ENCODE measurements around the gene CNTNAP2. TPM values are rescaled to one million over a fixed set of nuclear protein-coding genes. Genes with fewer than 3 reads are reported as not detected.

Gene CNTNAP2
- total RNA-seq, 1 donor = 7.6 TPM

DNA sequence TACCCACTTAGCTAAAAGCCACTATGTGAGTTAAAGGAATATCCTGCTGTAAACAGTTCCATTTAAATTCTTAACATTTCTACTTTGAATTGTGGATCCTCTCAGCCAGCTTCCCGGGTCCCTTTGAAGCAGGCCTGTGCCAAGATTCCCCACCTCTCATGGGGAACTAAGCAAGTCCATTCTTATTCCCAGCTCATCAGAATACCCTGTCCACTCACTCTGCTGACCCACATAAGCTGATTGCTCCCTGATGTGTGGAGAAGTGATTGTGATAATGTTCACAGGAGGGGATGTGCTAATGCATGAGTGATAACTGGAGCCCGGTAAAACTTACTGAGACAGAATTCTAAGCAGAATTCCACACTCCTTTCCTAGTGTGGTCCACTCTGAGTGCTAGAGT lies 709.7 kb downstream of the CNTNAP2 start:
- Histone ChIP-seq H3K79me2 (ENCODE audit: insufficient read depth, low read length) (no peaks in the 10 kb centered on the region), H3K27ac (ENCODE audit: low read depth, low read length) (no peak overlapping the region), H3K27me3 (ENCODE audit: insufficient read depth, low read length) (no peaks in the 10 kb centered on the region), H3K4me2 (ENCODE audit: insufficient read depth, low read length) (no peak overlapping the region), H3K36me3 (ENCODE audit: insufficient read depth, low read length) (no peaks in the 10 kb centered on the region), H3K9me3 (ENCODE audit: low read depth, low read length) (no peaks in the 10 kb centered on the region), H4K20me1 (ENCODE audit: insufficient read depth, low read length) (no peaks in the 10 kb centered on the region), H2AFZ (ENCODE audit: low read length) (no peak overlapping the region), H3K4me3 (ENCODE audit: insufficient read depth, low read length) (no peak overlapping the region), H3K4me1 (ENCODE audit: insufficient read depth, low read length) (no peaks in the 10 kb centered on the region)
- no peak for DNase-seq (ENCODE audit: insufficient read length, low spot score, missing footprints)
- TF ChIP-seq, protein P1, sequence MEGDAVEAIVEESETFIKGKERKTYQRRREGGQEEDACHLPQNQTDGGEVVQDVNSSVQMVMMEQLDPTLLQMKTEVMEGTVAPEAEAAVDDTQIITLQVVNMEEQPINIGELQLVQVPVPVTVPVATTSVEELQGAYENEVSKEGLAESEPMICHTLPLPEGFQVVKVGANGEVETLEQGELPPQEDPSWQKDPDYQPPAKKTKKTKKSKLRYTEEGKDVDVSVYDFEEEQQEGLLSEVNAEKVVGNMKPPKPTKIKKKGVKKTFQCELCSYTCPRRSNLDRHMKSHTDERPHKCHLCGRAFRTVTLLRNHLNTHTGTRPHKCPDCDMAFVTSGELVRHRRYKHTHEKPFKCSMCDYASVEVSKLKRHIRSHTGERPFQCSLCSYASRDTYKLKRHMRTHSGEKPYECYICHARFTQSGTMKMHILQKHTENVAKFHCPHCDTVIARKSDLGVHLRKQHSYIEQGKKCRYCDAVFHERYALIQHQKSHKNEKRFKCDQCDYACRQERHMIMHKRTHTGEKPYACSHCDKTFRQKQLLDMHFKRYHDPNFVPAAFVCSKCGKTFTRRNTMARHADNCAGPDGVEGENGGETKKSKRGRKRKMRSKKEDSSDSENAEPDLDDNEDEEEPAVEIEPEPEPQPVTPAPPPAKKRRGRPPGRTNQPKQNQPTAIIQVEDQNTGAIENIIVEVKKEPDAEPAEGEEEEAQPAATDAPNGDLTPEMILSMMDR (IDR thresholded peaks at IDR 0.05; ENCODE audit: extremely low read depth, low read depth, low read length) = no peak

DNA sequence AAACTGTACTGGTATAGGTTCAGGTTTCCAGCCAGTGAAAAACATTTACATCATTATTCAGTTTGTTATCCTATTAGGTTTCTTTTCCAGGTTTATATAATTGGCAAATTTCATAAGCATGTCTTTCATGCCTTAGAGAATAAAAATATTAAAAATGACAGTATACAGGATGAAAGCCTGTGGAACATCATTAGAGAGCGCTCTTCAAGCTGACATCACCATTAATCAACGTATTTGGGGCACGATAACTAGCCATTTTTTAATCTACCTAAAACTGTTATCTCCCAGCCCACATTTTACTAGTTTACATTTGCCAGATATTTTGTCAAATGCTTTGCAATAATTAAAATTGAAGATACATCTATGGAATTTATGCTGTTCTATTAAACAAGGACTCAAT lies 714.1 kb downstream of the CNTNAP2 start:
- Histone ChIP-seq H3K4me3 (ENCODE audit: insufficient read depth, low read length) (no peak overlapping the region), H3K79me2 (ENCODE audit: insufficient read depth, low read length) (no peaks in the 10 kb centered on the region), H2AFZ (ENCODE audit: low read length) (no peak overlapping the region), H3K27me3 (ENCODE audit: insufficient read depth, low read length) (no peaks in the 10 kb centered on the region), H3K4me2 (ENCODE audit: insufficient read depth, low read length) (no peak overlapping the region), H3K9me3 (ENCODE audit: low read depth, low read length) (no peaks in the 10 kb centered on the region), H3K4me1 (ENCODE audit: insufficient read depth, low read length) (no peaks in the 10 kb centered on the region), H3K27ac (ENCODE audit: low read depth, low read length) (no peak overlapping the region), H3K36me3 (ENCODE audit: insufficient read depth, low read length) (no peaks in the 10 kb centered on the region), H4K20me1 (ENCODE audit: insufficient read depth, low read length) (no peaks in the 10 kb centered on the region)
- DNase-seq (ENCODE audit: insufficient read length, low spot score, missing footprints) = no peak
- TF ChIP-seq, protein P1 (IDR thresholded peaks at IDR 0.05; ENCODE audit: extremely low read depth, low read depth, low read length) = no peak

DNA sequence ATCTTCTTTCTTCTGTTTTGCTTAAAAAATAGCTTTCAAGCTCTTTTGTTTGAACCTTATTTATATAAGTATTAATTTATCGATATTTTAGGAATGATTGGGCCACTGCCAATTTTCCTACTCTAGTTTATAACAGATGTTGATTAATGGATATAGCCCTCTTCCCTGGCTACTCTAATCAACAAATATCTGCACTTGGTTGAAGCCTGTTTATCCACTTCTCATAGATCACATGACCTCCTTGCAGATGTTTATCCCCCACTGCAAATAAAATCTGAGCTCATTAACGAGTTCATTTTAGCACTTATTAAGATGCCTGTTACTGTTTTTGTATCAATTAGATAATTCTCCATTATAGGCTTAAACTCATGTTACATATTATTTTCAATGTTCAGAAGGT lies 715.3 kb downstream of the CNTNAP2 start:
- Histone ChIP-seq H4K20me1 (ENCODE audit: insufficient read depth, low read length) (no peaks in the 10 kb centered on the region), H3K79me2 (ENCODE audit: insufficient read depth, low read length) (no peaks in the 10 kb centered on the region), H3K27me3 (ENCODE audit: insufficient read depth, low read length) (no peaks in the 10 kb centered on the region), H3K4me2 (ENCODE audit: insufficient read depth, low read length) (no peak overlapping the region), H3K4me1 (ENCODE audit: insufficient read depth, low read length) (no peaks in the 10 kb centered on the region), H3K27ac (ENCODE audit: low read depth, low read length) (no peak overlapping the region), H2AFZ (ENCODE audit: low read length) (no peak overlapping the region), H3K9me3 (ENCODE audit: low read depth, low read length) (no peaks in the 10 kb centered on the region), H3K36me3 (ENCODE audit: insufficient read depth, low read length) (no peaks in the 10 kb centered on the region), H3K4me3 (ENCODE audit: insufficient read depth, low read length) (no peak overlapping the region)
- TF ChIP-seq, protein P1 (IDR thresholded peaks at IDR 0.05; ENCODE audit: extremely low read depth, low read depth, low read length) = no peak
- no peak for DNase-seq (ENCODE audit: insufficient read length, low spot score, missing footprints)

DNA sequence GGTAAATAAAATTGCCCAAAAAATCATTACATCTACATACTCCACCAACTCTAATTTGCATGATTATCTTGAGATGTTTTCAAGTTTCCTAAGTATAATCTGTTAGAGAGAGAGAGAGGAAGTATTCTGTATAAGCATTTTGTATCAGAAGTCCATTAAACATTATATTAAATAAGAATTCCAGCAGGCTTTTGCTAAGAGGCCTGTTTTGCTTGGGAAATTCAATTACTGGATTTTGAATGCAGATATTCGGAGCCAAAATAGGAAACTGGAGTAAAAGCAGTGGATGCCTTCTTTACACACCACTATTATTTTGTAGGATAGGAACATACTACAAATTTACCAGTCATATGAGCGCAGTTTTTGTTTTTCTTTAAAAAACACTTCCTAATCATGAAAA lies 727.8 kb downstream of the CNTNAP2 start:
- H3K79me2 ChIP-seq (ENCODE audit: insufficient read depth, low read length) = no peaks in the 10 kb centered on the region
- no peaks in the 10 kb centered on the region for H4K20me1 ChIP-seq (ENCODE audit: insufficient read depth, low read length)
- DNase-seq (ENCODE audit: insufficient read length, low spot score, missing footprints) = no peak
- no peak overlapping the region for H3K27ac ChIP-seq (ENCODE audit: low read depth, low read length)
- H3K27me3 ChIP-seq (ENCODE audit: insufficient read depth, low read length) = no peaks in the 10 kb centered on the region
- H3K4me2 ChIP-seq (ENCODE audit: insufficient read depth, low read length) = no peak overlapping the region
- TF ChIP-seq, protein P1 (IDR thresholded peaks at IDR 0.05; ENCODE audit: extremely low read depth, low read depth, low read length) = no peak
- H2AFZ ChIP-seq (ENCODE audit: low read length) = no peak overlapping the region
- no peak overlapping the region for H3K4me3 ChIP-seq (ENCODE audit: insufficient read depth, low read length)
- H3K4me1 ChIP-seq (ENCODE audit: insufficient read depth, low read length) = no peaks in the 10 kb centered on the region
- no peaks in the 10 kb centered on the region for H3K9me3 ChIP-seq (ENCODE audit: low read depth, low read length)
- H3K36me3 ChIP-seq (ENCODE audit: insufficient read depth, low read length) = no peaks in the 10 kb centered on the region
